Stromal cell of bone marrow (primary cell): ENCODE results near the gene EXD3.

ENCODE experiments used
- DNase-seq: peaks from one replicate; pipeline ENCODE4 v3.0.0-alpha.2; 2012; ENCODE audit warnings: low read depth

The EXD3 gene

GRCh38 chr9:137306066-137306849 is 116.7 kb downstream of the EXD3 start:
- no peak for DNase-seq

GRCh38 chr9:137305798-137306065 is 117.2 kb downstream of the EXD3 start:
- DNase-seq: no peak

- DNase-seq: no peak
Measured at GRCh38 chr9:137305060-137305797, 117.7 kb downstream of the EXD3 start.

GRCh38 chr9:137304383-137305059 is 118.4 kb downstream of the EXD3 start:
- DNase-seq: no peak

GRCh38 chr9:137303893-137304382 is 119.0 kb downstream of the EXD3 start:
- no peak for DNase-seq

- DNase-seq: no peak
Measured at GRCh38 chr9:137303151-137303892, 119.6 kb downstream of the EXD3 start.

- no peak for DNase-seq
Measured at GRCh38 chr9:137302449-137303150, 120.4 kb downstream of the EXD3 start.

GRCh38 chr9:137302118-137302448 is 120.9 kb downstream of the EXD3 start, which contains the start of gene NRARP:
Gene NRARP, minus strand, starts transcription at chr9:137302271. Its CDS starts 343 bp downstream, at chr9:137301928.
- no peak for DNase-seq

- no peak for DNase-seq
Measured at GRCh38 chr9:137301081-137301947, 121.6 kb downstream of the EXD3 start.

- no peak for DNase-seq
Measured at GRCh38 chr9:137300567-137301080, 122.3 kb downstream of the EXD3 start.

- DNase-seq: no peak
Measured at GRCh38 chr9:137299938-137300337, 123.0 kb downstream of the EXD3 start.

GRCh38 chr9:137299203-137299565 is 123.8 kb downstream of the EXD3 start:
- DNase-seq: no peak

- DNase-seq: no peak
Measured at GRCh38 chr9:137298401-137299202, 124.4 kb downstream of the EXD3 start.

- DNase-seq: no peak
Measured at GRCh38 chr9:137297966-137298365, 125.0 kb downstream of the EXD3 start.

- no peak for DNase-seq
Measured at GRCh38 chr9:137296670-137297664, 126.0 kb downstream of the EXD3 start.

- no peak for DNase-seq
Measured at GRCh38 chr9:137295849-137296669, 126.9 kb downstream of the EXD3 start.

- no peak for DNase-seq
Measured at GRCh38 chr9:137295238-137295811, 127.6 kb downstream of the EXD3 start.
